Measurements from ENCODE around the gene ZNF337. TPM values are rescaled to one million over a fixed set of nuclear protein-coding genes. Genes with fewer than 3 reads are reported as not detected.

Gene ZNF337
- total RNA-seq, 1 experiment from 2014 or later, result 10.3 TPM

DNA sequence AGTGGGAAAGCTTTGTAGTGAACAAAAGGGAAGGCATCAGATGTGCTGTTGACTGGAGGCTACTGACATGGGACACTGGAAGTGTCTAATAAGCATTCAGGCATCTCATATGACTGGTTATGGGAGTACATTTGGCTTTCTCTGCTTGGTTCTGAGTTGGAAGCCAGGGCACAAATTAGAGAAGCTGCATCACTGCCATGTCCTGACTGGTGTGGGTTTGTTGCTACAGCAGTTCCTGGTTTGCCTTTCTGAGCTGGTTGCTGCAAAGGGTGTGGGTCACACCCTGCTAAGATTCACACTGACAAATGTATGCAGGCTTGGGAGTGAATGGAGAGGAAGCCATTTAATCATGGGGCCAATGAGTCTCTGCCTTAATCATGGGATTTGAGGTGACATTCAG is 36.7 kb downstream of the ZNF337 start:
- TF ChIP-seq, protein P1, sequence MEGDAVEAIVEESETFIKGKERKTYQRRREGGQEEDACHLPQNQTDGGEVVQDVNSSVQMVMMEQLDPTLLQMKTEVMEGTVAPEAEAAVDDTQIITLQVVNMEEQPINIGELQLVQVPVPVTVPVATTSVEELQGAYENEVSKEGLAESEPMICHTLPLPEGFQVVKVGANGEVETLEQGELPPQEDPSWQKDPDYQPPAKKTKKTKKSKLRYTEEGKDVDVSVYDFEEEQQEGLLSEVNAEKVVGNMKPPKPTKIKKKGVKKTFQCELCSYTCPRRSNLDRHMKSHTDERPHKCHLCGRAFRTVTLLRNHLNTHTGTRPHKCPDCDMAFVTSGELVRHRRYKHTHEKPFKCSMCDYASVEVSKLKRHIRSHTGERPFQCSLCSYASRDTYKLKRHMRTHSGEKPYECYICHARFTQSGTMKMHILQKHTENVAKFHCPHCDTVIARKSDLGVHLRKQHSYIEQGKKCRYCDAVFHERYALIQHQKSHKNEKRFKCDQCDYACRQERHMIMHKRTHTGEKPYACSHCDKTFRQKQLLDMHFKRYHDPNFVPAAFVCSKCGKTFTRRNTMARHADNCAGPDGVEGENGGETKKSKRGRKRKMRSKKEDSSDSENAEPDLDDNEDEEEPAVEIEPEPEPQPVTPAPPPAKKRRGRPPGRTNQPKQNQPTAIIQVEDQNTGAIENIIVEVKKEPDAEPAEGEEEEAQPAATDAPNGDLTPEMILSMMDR (conservative IDR thresholded peaks at IDR 0.05), result no peak
- Mint-ChIP-seq H3K9me3 (peaks cover 0 to 3% of the 10 kb centered on the region in 2 experiments; a peak in 3 of 5 replicates), H3K27me3 (ENCODE audit: low read depth) (no peaks in the 10 kb centered on the region)

More for the DNA sequence above, 36.7 kb downstream of the ZNF337 start:
- Histone ChIP-seq H3K4me1 (ENCODE audit: insufficient read depth, low read length) (no peaks in the 10 kb centered on the region), H3K79me1 (ENCODE audit: insufficient read depth, low read depth, low read length, poor library complexity, severe bottlenecking) (no peaks in the 10 kb centered on the region), H2BK15ac (ENCODE audit: low read depth, low read length) (no peak overlapping the region), H3K23me2 (ENCODE audit: insufficient read length, low read depth, low read length, poor library complexity, severe bottlenecking) (no peaks in the 10 kb centered on the region), H4K5ac (ENCODE audit: insufficient read length, low read depth, low read length) (no peak overlapping the region), H3K27ac (ENCODE audit: insufficient read length, low read depth, low read length) (no peak overlapping the region), H3K27me3 (ENCODE audit: insufficient read depth, low read length) (no peaks in the 10 kb centered on the region), H4K91ac (ENCODE audit: insufficient read length, low read depth, low read length) (no peak overlapping the region), H2BK120ac (ENCODE audit: low read depth, low read length, poor library complexity, severe bottlenecking) (no peak overlapping the region), H3T11ph (ENCODE audit: low read length) (no peak overlapping the region), H3K23ac (ENCODE audit: insufficient read length, low read depth, low read length) (no peak overlapping the region), H3K14ac (ENCODE audit: insufficient read depth, low read length) (no peak overlapping the region), H3K9me3 (ENCODE audit: control insufficient read depth, low read depth, low read length) (no peaks in the 10 kb centered on the region), H3K9ac (ENCODE audit: extremely low read depth, insufficient read length, low read length) (no peak overlapping the region), H2BK20ac (ENCODE audit: low read depth, low read length, poor library complexity, severe bottlenecking) (no peak overlapping the region), H3K4ac (ENCODE audit: low read depth, low read length) (no peak overlapping the region), H3K4me2 (ENCODE audit: insufficient read depth, insufficient read length, low read length) (no peak overlapping the region), H3K18ac (ENCODE audit: insufficient read length, low read depth, low read length) (no peak overlapping the region), H2AK5ac (ENCODE audit: insufficient read length, low read length) (no peak overlapping the region), H2BK12ac (ENCODE audit: insufficient read length, low read depth, low read length) (no peak overlapping the region), H3K79me2 (ENCODE audit: insufficient read depth, low read length) (no peaks in the 10 kb centered on the region), H2BK5ac (ENCODE audit: insufficient read length, low read length) (no peak overlapping the region), H2AFZ (ENCODE audit: low read length) (no peak overlapping the region), H4K20me1 (ENCODE audit: control insufficient read depth, insufficient read depth, insufficient read length) (no peaks in the 10 kb centered on the region), H4K8ac (replicated peaks; ENCODE audit: insufficient read length, low read depth, low read length) (no peak overlapping the region), H3K56ac (ENCODE audit: insufficient read length, low read depth, low read length) (no peak overlapping the region)
- peaks cover 0 to 8% (median 2%) of the 10 kb centered on the region in 3 experiments; a peak in 5 of 7 replicates for H3K36me3 Mint-ChIP-seq (ENCODE audit: insufficient read depth in 1 of 3, low read depth in 3 of 3)
- H3K4me3 Mint-ChIP-seq, result no peak overlapping the region
- DNase-seq, result no peak
- H3K27ac Mint-ChIP-seq, result no peak overlapping the region
- H3K4me1 Mint-ChIP-seq, result peaks cover 2% of the 10 kb centered on the region in 2 experiments; a peak in 1 of 4 replicates
